Retina (tissue), 1 donor: ENCODE results near the gene GAPT.

Source experiments
- DNase-seq: peaks from one replicate; pipeline ENCODE4 v3.0.0-alpha.2; 2016

The GAPT gene

DNA sequence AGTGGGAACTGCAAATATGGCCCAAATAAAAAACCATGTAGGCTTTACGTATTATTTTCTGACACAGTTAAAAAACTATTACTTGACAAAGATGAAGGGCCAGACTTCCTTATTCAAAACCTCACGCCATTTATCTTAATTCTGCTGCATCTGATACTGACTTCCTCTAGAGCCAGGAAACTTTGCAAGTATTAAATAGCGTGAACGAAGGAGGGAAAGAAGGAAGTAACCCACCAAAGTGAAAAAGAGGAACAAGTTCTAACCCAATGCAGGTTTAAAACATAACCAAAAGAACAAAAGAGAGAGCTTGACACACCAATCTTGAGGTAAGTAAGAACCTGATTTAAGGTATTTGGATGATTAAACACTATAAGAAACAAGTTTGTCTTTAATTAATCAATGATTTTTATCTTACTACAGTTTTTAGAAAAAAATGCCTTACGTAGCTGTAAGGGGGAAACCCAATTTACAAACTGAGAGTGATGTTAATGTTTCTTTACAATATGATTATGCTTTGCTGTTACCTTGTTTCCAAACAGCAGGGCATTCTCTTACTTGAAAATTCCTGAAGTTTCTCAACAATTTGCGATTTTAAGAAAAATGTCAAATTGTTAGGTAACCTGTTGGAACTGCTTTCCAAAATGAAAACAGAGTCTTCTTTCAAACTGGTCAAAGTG lies at the start of gene GAPT:
Gene GAPT, plus strand, starts transcription at position 220 of the 677 bp plus-strand sequence. CDS start 3,102 bp downstream, outside the sequence.
- DNase-seq: no peak

DNA sequence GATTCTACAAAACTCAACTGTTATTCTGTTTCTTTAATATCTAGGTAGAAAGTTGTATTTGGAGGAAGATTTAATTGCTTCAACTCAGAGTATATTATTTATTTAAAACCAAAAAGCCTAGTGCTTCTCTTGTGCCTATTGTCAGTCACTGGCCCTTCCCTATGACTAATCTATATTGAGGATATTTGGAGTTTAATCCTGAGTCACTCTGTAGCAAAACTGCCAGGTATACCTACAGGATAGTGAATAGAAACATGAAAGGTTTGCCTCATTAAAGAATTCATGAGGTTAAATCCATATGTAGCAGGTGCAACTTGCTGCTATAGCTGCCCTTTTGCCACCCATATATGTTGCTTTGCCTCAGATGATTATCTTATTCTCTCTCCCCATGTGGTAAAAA lies 46.4 kb upstream of the GAPT start:
- DNase-seq: no peak

DNA sequence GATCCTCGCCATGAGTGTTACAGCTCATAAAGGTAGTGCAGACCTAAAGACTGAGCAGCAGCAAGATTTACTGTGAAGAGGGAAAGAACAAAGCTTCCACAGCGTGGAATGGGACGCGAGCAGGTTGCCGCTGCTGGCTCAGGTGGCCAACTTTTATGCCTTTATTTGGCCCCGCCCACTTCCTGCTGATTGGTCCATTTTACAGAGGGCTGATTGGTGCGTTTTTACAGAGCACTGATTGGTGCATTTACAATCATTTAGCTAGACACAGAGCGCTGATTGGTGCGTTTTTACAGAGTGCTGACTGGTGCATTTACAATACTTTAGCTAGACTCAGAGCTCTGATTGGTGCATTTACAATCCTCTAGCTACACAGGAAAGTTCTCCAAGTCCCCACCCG lies 45.2 kb upstream of the GAPT start:
- no peak for DNase-seq

DNA sequence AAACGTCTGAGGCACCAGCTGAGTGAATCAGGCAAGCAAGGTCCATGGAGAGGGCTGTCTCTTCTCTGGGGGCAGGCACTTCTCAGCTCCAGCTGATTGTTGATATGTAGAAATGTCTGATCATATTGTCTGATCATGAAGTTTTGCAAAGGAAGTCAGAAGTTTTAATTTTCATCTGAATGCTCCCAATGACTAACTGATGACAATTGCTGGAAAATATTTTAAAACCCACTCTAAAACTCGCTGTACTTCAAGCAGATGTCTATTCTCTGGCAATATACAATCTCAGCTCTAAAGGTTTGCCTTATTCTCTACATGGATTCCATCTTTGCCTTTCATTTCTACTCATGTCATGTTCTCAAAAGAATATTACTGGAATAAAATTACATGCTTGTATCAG lies 44.0 kb upstream of the GAPT start:
- DNase-seq: no peak

DNA sequence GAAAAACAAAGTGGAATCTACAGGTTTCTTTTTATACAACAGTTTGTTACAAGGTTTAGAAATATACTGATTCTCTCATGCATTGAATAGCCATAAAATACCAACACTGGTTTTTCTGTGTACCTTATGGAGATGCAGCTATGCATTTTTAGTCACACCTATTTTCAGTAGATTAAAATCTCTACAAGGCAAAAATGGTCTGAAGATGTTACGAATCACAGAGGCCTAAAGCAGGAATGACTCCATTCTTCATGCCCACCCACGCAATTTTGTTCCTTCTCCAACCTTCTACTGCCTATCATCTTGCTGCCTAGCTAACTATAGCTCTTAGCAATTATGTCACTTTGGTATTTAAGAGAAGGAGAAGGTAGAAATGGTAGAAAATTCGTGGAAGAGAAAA lies 41.2 kb upstream of the GAPT start:
- no peak for DNase-seq

DNA sequence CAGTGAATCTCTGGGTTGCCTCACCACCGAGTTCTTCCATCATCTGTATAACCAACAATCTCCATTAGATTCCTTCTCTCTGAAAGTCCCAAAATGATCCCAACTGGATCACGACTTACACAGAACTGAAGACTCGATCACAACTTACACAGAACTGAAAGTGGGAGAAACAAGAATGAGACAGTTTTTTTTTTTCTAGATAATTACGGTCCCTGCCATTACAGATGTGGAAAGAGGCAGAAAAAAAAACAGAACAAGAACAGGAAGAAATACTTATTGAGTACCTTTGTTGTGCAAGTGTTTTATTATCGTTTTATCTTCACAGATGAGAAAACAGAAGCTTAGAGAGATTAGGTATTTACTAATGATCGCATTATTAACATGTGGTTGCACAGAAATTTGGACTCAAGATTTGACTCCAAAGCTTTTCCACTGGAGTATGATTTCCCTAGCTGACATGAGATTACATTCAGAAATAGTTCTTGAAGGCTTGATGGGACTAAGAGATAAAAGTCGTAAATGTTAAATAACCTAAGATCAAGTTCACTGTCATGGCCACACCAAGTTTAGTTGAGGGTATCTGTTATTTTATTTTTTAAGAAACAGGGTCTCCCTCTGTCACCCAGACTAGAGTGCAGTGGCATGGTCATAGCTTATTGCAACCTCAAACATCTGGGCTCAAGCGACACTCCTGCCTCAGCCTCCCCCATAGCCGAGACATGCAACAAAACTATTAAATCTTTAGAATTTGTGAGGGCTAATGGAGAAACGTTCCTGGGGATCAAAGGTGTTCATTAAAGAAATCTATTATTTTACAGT lies 40.2 kb upstream of the GAPT start:
- no peak for DNase-seq

DNA sequence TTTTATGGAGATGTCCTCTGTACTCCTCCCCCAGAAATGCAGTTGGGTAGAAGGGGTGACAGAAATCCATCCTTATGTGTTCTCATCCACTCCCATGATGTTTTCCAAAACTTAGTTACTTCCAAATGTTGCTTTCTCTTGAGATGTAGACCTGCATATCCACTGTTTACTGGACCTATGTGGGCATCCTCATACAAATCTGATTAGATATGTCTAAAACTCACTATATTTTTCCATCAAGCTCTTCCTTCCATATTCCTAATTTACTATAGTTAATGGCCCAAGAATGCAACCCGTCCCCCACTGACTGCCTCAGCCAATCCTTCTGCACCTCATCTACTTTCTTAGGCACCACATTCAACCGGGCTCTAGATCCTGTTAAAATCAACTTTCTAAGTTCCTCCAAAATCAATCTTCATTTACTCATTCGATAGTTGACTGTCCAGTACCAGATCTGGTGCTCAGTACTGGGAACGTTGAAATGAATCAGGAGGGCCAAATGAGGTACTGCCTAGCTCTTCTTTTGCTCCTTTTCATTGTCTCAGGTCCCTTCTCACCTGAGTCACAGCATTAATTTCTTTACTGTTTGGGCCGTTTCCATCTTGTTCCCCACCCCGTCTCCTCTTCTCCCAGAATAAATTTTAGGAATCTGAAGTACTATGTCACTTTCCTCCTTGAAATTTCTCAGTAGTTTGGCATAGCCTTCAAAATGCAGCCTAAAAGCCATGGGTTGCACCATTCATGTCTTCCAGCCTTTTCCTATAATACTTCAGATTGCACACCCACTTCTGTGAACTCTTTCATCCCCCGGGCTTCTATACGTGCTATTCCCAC lies 39.3 kb upstream of the GAPT start:
- no peak for DNase-seq

DNA sequence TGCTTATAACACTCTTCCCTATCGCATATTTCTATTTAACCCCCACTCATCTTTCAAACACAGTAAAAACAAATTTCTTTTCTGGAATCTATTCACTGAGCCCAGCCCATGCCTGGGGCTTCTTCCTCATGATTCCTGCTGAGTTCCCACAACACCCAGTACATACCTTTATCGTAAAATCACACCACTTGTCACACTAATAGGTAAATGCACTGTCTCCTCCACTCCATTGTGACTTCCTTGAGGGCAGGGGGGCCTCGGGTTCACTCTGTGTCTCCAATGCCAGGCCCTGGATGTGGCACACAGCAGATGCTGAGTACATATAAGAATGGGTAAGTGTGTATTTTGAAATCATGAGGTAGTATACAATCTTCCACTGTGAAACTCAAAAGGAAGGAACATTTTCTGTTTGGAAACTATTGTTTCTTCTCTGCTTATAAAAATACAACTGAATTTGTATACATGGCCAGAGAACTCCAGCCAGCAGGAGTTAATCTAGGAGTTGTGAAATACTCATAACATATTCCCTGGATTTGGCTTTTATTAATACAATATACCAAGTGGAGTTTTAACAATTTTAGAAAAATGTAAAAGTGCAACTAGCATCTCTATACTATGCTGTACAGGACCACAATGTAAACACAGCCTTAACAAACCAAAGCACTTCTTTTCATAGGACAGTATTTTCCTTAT lies 38.5 kb upstream of the GAPT start:
- DNase-seq: no peak

DNA sequence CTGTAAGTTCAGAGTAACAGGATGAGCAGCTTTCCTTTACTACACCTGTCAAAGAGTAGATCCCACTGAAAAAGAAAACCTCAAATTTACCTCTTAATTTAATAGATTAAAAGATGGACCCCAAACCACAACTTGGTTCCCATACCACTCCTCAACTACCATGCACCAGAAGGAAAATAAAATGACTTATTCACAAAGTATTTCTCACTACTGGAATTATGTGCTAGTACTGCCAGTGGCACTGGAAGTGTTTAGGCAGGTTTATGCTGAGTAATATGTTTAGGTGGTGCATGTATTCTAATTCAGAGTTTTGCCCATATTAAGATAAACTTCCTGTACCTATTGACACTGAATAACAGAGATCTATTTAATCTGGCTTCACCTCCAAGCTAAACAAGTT lies 37.9 kb upstream of the GAPT start:
- no peak for DNase-seq

DNA sequence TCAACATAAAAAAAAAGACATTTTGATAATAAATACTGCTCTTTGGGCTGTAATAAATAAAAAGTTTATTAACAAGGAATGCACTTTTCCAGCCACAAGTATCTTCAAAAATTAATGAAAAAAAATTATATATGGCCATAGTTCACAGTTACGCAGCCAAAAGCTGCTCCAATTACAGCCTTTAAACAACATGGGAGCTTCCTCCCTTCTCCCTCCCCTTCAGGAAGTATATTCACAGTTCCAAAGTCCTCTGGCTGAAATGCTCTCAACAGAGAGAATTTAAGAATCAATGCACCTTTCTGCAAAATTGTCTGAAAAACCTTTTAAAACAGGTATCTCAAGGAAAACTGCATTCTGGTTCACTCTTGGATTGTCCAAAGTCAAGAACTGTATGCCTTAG lies 37.2 kb upstream of the GAPT start:
- no peak for DNase-seq

DNA sequence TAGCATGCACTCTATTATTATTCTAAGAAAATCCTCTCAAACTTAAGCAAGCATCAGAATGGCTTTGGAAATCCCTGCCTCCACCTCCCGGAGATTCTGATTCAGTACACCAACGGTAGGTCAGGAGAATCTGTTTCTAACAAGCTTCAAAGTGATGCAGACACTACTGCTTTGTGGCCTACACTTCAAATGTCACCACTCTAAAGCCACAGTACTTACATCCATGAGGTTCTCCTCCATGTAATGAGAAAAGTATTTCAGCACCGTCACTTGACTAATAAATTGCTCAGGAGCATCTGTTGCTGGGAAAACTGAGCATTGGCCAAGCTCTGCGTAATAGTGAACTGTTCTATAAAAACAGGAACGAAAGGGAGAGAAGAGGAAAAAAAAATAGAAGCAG lies 36.2 kb upstream of the GAPT start:
- no peak for DNase-seq

DNA sequence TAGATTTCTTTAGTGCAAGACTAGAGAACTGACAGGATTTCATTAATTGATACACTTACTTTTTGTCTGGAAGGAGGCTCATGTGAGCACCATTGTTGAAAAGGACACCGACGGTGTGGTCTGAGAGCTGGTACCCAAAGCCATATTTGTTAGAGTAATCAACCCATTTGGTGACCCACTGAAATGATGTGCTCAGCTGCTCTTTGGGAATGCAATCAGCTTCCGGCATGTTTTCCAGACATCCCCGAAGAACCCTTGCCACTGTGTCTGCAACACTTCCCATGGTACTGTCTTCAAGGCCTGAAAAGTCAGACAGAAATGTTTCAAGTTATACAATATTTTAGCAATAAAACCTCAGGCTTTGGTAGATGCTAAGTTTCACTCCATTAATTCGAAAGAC lies 35.8 kb upstream of the GAPT start:
- DNase-seq: no peak

DNA sequence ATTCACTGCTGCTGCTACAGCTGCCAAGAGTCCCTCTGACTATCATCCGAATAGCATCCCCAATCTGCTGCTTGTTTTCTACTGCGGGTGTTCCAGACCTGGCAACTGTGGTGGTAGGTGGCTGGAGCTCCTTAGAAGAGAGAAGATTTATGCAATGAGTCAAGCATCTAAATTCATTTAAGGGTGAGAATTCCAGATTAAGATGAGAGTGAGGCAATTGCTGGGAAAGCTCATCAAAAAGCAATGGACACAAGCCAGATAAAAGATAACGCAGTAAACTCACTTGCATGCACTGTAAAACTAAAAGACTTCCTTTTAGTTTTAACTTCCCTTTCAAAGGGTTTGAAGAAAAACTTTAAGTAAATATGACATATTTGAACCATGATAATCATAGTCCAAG lies 35.2 kb upstream of the GAPT start:
- no peak for DNase-seq

DNA sequence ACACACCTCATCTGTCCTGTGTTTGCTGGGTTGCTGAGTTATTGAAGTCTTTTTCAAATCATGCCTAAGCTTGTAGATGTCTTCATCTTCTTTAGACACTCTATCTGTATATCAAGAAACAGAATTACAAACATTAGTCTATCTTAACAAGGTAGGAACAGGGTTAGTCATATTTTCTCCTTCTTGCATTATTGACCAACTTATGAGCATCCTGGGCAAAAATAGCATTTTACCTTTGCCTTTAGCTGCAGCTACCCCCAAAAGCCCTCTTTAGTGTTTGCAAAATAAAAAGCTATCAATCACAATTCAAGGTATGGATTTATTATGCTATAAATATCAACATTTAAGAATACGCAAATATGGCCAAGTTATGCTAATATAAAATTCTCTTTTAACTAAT lies 34.7 kb upstream of the GAPT start:
- no peak for DNase-seq

DNA sequence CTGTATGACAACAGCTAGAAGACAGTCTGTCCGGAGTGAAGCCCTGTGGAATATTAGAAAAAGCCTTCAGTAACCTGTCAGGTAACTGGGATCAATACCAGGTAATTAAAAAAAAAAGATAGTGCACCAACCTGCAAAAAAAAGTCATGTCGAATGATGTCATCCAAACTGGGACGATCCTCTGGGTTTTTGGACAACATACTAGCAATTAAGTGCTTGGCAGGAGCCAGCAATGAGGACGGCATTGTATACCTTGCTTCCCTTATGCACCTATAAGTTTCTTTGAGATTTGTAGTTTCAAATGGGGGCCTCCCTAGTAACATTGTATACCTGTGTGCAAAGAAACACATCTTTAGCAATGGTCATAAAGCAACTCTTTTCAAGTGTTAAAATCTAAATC lies 34.2 kb upstream of the GAPT start:
- no peak for DNase-seq

DNA sequence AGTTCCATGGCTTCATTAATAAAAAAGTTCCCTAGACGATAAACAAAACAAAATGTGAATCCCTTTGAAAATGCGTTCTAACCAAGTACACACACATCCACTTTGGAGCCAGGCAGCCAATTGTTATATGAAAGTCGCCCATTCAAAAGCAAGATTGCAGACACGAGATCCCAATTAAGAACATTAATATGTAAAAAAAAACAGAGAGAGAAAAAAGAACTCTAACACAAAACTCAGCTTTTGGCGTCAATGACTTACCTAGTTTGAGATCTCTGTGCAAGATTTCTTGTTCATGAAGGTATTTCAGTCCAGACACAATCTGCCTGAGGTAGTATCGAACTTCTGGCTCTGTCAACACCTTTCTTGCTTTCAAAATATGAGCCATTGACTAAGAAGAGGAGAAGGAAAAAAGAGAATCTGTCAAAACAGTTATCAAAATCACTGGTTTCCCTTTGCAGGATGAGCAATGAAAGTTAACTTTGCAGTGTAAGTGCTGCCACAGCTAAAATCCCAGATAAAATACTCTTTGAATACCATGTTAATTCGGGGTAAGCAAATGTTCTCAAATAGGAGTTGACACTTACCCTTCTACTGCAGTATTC lies 33.0 kb upstream of the GAPT start:
- DNase-seq: peak; percentile 15

DNA sequence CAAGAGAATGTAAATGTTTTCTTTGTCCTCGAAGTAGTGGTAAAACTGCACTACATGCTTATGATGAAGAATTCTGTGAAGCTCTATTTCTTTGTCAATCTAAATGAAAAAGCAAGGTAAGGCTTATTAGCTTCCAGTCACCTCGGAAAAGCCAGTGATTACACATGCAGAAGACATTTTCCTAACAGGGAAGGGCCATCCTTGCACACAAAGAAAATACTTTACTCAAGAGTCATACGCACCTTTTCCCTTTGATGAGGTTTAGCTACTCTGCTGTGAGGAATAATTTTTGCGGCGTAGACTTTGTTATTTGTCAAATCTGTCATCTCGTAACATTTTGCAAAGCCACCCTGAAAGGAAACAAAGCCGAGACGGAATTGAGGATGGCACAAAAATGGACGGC lies 32.5 kb upstream of the GAPT start:
- no peak for DNase-seq

DNA sequence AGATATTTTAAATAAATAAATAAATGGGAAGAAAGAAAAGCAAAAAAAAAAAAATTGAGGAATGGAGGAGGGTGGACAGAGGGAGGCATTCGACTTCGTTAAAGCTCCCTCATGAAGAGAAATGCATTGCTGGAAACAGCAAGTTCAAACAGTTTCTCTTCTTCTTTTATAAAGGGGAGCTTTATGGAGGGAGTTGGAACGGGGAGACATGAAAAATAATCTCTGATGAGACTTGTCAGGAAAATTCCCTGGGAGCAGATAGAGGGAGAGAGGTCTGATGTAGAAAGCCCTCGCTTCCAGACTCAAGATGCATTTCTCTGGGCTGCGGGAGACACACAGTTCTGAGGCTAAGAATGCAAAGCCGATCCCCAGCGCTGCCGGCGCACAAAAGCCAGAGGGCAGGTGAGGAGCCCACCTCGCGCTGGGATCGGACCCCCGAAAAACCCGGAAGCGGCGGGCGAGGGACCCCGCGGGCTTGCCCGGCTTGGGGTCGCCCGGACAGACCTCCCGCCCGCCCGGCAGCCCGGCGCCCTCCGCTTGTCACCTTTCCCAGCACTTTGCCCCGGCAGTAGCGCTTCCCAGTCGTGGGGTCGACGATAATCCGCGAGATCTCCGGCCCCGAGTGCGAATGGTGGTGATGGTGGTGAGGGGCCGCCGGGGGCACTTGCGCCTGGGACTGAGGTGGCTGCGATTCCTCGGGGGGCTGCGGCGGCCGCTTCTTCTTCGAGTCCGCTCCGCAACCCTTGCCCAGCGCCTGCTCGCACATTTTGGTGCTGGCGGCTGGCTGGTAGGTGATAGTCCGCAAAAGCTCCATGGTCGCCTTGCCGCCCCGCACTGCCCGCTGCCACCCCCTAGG lies 31.9 kb upstream of the GAPT start:
- no peak for DNase-seq

DNA sequence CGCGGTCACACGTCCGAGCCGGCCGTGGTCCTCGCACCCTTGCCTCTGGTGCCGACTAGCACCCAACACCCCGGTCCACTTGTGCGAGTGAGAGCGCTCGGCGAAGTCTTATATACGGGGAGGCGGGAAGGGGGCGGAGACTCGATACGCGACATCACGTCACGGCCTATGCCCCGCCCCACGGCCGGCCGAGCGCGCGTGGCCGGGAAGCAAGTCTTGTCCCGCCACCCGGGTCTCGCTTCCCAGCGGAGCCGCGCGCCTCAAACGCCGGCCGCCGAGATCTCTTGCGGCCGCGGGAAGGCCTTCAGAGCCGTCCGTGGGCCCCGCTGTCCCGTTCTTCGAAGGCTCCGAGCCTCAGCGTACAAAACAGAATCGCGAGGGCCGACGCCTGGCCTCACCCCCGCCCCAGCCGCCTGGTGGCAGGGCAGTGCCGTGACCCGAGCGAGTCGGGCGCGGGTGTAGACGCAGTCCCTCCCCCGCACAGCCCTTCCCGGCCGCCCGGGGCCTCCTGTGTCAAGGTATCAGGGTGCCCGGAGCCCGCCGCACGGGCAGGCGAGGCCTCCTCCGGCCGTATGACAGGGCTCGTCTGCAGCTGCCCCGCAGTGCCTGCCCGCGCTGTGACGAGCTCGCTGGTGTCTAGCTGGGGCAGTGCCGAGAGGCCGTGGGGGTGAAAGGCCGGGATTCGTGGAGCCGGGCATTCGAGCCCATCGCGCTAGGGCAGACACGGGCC lies 31.1 kb upstream of the GAPT start, which contains the start of gene PLK2:
Gene PLK2, minus strand, starts transcription at position 85 of the 730 bp plus-strand sequence. CDS start 127 bp downstream, outside the sequence.
- DNase-seq: peak; percentile 99

DNA sequence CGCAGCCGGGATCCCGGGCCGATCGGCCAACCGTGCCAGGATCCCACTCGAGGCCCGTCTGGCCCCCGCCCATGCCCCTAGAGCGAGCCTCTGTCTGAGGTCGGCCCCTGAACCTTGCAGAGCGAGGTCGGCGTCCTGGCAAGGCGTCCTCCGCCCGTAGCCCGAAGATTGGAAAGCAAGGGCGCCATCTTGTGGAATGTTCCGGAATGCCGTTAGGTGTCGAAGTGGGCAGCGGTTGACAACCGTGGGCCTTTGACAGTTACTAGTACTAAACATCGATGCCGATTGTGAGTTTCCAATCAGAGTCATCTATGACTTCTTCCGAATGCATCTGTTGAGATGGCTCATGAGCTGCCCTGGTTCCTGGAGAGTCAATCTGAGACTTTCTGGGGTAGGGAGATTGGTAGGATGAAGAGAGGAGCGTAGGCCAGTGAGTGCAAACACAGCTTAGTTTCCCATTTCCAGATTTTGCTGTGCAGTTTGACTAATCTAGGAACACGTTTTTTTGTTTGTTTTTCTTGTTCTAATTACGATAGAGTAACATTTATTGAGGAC lies 30.4 kb upstream of the GAPT start:
- peak; percentile 98 for DNase-seq
